GM12892 (cell line): ENCODE data around the gene DNAH6.

ENCODE experiments used
- POLR2A ChIP-seq: IDR thresholded peaks from 2 replicates; pipeline ENCODE4 v1.6.1; 2011; ENCODE audit warnings: low read depth, low read length, control low read depth
- POLR2AphosphoS5 ChIP-seq: IDR thresholded peaks from 2 replicates; pipeline ENCODE4 v1.6.1; 2011; ENCODE audit warnings: low read depth, low read length, control low read depth
- TAF1 ChIP-seq: IDR thresholded peaks from 2 replicates; pipeline ENCODE4 v1.6.1; 2011; ENCODE audit warnings: low read depth, mild to moderate bottlenecking, control low read depth, low read length, borderline replicate concordance

DNA sequence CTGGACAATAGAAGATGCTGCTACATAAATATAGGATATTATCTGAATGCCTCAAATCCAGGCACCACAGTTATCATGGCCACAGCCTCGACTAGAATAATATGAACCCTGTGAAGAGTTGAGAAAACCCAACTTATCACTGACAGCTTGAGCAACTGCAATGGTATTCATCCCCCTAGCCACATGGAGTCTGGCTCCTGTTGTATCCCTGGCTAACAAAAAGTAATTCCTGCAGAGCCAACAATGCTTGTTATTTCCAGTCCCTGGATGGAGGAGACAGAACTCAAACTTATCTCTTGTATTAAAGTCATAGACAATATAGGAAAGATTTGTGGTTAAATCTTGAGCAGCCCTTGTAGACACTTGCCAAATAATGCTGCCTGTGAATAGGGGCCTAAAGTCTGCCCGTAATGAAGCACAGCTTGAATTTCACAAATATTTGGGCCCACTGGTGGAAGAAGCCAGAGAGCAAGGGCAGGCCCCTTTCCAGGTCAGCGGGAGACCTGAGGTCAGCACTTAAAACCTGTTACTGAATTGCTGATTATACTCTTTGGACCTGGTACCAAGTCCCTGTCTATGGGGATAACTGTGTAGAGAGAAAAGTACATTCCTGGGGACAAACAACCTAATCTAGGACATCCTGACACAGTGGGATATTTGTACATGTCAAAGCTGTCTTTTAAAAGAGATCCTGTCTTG, 28.9 kb upstream of the DNAH6 start:
- no peak for TF ChIP-seq POLR2A
- TF ChIP-seq TAF1, result no peak
- TF ChIP-seq POLR2AphosphoS5, result no peak
